DOHH2 (cell line): Measurements from ENCODE around the gene CXCL1.

Experiments used
- EZH2phosphoT487 ChIP-seq: fragments of 200-600 bp; sonication (generic); IDR thresholded peaks from 2 replicates; pipeline ENCODE4 v1.6.1; 2017; ENCODE audit warnings: borderline replicate concordance, mild to moderate bottlenecking, antibody characterized with exemption, low read length, moderate library complexity, mixed read lengths
- TF ChIP-seq, protein P1 (sequence below): fragments of 200-600 bp; sonication (generic); IDR thresholded peaks from one replicate; pipeline ENCODE4 v1.5.1; 2014; ENCODE audit warnings: antibody characterized with exemption, mild to moderate bottlenecking, low read depth, low read length; ENCODE audit not compliant: poor library complexity, severe bottlenecking

DNA sequence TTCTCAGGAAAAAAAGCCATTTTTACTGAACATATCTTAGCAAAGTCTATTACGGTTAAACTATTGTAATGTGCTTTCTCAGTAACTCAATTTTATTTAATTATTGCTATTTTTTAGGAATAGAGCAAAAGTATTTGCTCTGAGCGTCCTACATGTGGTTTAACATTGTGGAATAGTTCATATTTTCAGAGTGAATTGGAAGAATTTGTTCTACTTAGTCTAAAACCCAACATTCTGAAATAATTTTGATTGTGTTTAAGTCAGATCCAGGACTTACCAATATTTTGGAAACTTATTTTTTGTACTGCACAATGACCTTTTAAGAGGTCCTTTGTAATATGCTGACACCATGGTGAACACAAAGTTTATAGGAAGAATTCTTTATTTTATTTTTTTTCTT is 27.2 kb downstream of the CXCL1 start:
- TF ChIP-seq, protein P1, sequence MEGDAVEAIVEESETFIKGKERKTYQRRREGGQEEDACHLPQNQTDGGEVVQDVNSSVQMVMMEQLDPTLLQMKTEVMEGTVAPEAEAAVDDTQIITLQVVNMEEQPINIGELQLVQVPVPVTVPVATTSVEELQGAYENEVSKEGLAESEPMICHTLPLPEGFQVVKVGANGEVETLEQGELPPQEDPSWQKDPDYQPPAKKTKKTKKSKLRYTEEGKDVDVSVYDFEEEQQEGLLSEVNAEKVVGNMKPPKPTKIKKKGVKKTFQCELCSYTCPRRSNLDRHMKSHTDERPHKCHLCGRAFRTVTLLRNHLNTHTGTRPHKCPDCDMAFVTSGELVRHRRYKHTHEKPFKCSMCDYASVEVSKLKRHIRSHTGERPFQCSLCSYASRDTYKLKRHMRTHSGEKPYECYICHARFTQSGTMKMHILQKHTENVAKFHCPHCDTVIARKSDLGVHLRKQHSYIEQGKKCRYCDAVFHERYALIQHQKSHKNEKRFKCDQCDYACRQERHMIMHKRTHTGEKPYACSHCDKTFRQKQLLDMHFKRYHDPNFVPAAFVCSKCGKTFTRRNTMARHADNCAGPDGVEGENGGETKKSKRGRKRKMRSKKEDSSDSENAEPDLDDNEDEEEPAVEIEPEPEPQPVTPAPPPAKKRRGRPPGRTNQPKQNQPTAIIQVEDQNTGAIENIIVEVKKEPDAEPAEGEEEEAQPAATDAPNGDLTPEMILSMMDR, result no peak
- TF ChIP-seq EZH2phosphoT487, result no peak
